A549 (cell line): Measurements from ENCODE around the gene NUP50. TPM values are rescaled to one million over a fixed set of nuclear protein-coding genes. Genes with fewer than 3 reads are reported as not detected.
"Not testable (repeated sequence)": the region's sequence is repeated elsewhere in the genome, so short reads cannot be mapped to it uniquely, and the experiment has no call there.

ENCODE experiments used
- ATAC-seq, 2 experiments: fragments of 200-7000 bp in 1 of 2; fragments of >200 bp in 1 of 2; cut with Nextera tagmentation in 1 of 2; cut with Tn5 transposase in 1 of 2; 3 replicates each; pipeline versions ENCODE4 v1.8.0 to v1.9.1; 2018 to 2020; ENCODE audit warnings: mild to moderate bottlenecking in 1 of 2, moderate library complexity in 1 of 2
- CTCF ChIA-PET: fragments of 300-600 bp; sonication (Branson Sonifier 250); formaldehyde crosslinking; extraction: SDS; loops from one replicate; lab custom pipeline; 2021; ENCODE audit warnings: antibody characterized with exemption, inconsistent platforms; lab: Yijun Ruan, JAX
- POLR2A ChIA-PET: fragments of 350-600 bp; formaldehyde crosslinking; extraction: SDS; loops from one replicate; lab custom pipeline; 2021; ENCODE audit warnings: antibody characterized with exemption, inconsistent platforms; lab: Yijun Ruan, JAX
- DNase-seq, 2 experiments: peaks; one replicate each; pipeline versions ENCODE4 v3.0.0 to v3.0.0-alpha.2; 2011 to 2016; ENCODE audit warnings: low read depth in 1 of 2, low spot score in 1 of 2
- FAIRE-seq: peaks from 2 replicates; lab custom pipeline; 2011; peaks lifted over from hg19 to GRCh38; lab: Jason Lieb, UNC
- H3K27ac ChIP-seq, 2 experiments: fragments of >200 bp; sonication (Bioruptor Twin); formaldehyde crosslinking; 3 replicates each; pipeline ENCODE4 v1.5.1; 2016 to 2017
- H3K4me1 ChIP-seq: fragments of >200 bp; sonication (Bioruptor Twin); formaldehyde crosslinking; 3 replicates; pipeline ENCODE4 v1.6.1; 2016
- H3K4me2 ChIP-seq: fragments of >200 bp; sonication (Bioruptor Twin); formaldehyde crosslinking; 3 replicates; pipeline ENCODE4 v1.6.1; 2016
- H3K4me3 ChIP-seq: fragments of >200 bp; sonication (Bioruptor Twin); formaldehyde crosslinking; 3 replicates; pipeline ENCODE4 v1.5.1; 2016
- H3K9me3 ChIP-seq: fragments of >200 bp; sonication (Bioruptor Twin); formaldehyde crosslinking; 3 replicates; pipeline ENCODE4 v1.6.1; 2016
- ATOH8 ChIP-seq: fragments of 250-450 bp; sonication (Bioruptor Pico); IDR thresholded peaks from 2 replicates; pipeline ENCODE4 v1.5.0; 2020; ENCODE audit warnings: low read depth, mild to moderate bottlenecking, moderate library complexity
- CBX8 ChIP-seq: fragments of 200-600 bp; sonication (generic); IDR thresholded peaks from 2 replicates; pipeline ENCODE4 v1.6.1; 2016
- EHF ChIP-seq: fragments of 250-450 bp; sonication (Bioruptor Pico); IDR thresholded peaks from 2 replicates; pipeline ENCODE4 v1.5.0; 2020; ENCODE audit warnings: mild to moderate bottlenecking
- EP300 ChIP-seq, 2 experiments: fragments of >200 bp; sonication (Bioruptor Twin); formaldehyde crosslinking; IDR thresholded peaks; 2 replicates in 1 of 2; 3 replicates in 1 of 2; pipeline ENCODE4 v1.6.1; 2016 to 2017
- FOSB ChIP-seq: fragments of 250-450 bp; sonication (Bioruptor Pico); IDR thresholded peaks from 2 replicates; pipeline ENCODE4 v1.5.0; 2020; ENCODE audit warnings: mild to moderate bottlenecking, moderate library complexity
- FOXS1 ChIP-seq: fragments of 250-450 bp; sonication (Bioruptor Pico); IDR thresholded peaks from 2 replicates; pipeline ENCODE4 v1.5.0; 2020; ENCODE audit warnings: mild to moderate bottlenecking, moderate library complexity
- GATA3 ChIP-seq: IDR thresholded peaks from 2 replicates; pipeline ENCODE4 v1.6.1; 2012; ENCODE audit warnings: borderline replicate concordance
- HEYL ChIP-seq: fragments of 250-450 bp; sonication (Bioruptor Pico); IDR thresholded peaks from 2 replicates; pipeline ENCODE4 v1.8.0; 2021; ENCODE audit warnings: mild to moderate bottlenecking, moderate library complexity
- HOXB5 ChIP-seq: fragments of 250-450 bp; sonication (Bioruptor Pico); IDR thresholded peaks from 2 replicates; pipeline ENCODE4 v1.5.0; 2020; ENCODE audit warnings: mild to moderate bottlenecking, moderate library complexity
- JUN ChIP-seq, 2 experiments: fragments of >200 bp; sonication (Bioruptor Twin); formaldehyde crosslinking; IDR thresholded peaks; 2 replicates in 1 of 2; 3 replicates in 1 of 2; pipeline ENCODE4 v1.6.1; 2016 to 2017
- MYC ChIP-seq: IDR thresholded peaks from 2 replicates; pipeline ENCODE4 v1.6.1; 2012; ENCODE audit warnings: mild to moderate bottlenecking, inconsistent platforms, low read length, improper control_type of control experiment, borderline replicate concordance
- POLR2A ChIP-seq: IDR thresholded peaks from 2 replicates; pipeline ENCODE4 v1.6.1; 2012; ENCODE audit warnings: mild to moderate bottlenecking, low read length
- RAD21 ChIP-seq, 2 experiments: fragments of >200 bp in 1 of 2; sonication (Bioruptor Twin) in 1 of 2; formaldehyde crosslinking in 1 of 2; IDR thresholded peaks in 1 of 2; conservative IDR thresholded peaks in 1 of 2; 2 replicates in 1 of 2; 3 replicates in 1 of 2; pipeline ENCODE4 v1.6.1; 2012 to 2018; ENCODE audit warnings: inconsistent platforms in 1 of 2
- RNF2 ChIP-seq: fragments of 200-600 bp; sonication (generic); IDR thresholded peaks from 2 replicates; pipeline ENCODE4 v1.6.1; 2016; ENCODE audit warnings: low read depth, mild to moderate bottlenecking, antibody characterized with exemption, moderate library complexity, borderline replicate concordance
- SMC3 ChIP-seq: fragments of >200 bp; sonication (Bioruptor Twin); formaldehyde crosslinking; IDR thresholded peaks from 3 replicates; pipeline ENCODE4 v1.6.1; 2018; ENCODE audit warnings: inconsistent platforms
- ZFP36 ChIP-seq: fragments of 450-650 bp; IDR thresholded peaks from 2 replicates; pipeline ENCODE4 v1.6.1; 2014; ENCODE audit warnings: borderline replicate concordance; ENCODE audit not compliant: partially characterized antibody
- WGBS: methylation state at CpG from one replicate; pipeline ENCODE4 v1.1.6; 2017; ENCODE audit errors: missing lambda C conversion rate; 5-methylcytosine and 5-hydroxymethylcytosine counted together
- polyA plus RNA-seq, 4 experiments: library from polyadenylated mRNA; depleted of rRNA in 3 of 4; stranded (reverse); fragments of >200 nt; fragmentation: RNase III in 1 of 4; extraction: RNeasy Plus Mini Kit Qiagen cat#74134 plus additional on column Dnase treatment in 1 of 4; gene quantifications; 2 replicates in 3 of 4; 3 replicates in 1 of 4; pipeline ENCODE4 v1.2.3, GENCODE V29; 2011 to 2017
- TF ChIP-seq, protein P1 (sequence below): fragments of 200-600 bp; sonication (generic); IDR thresholded peaks from 2 replicates; pipeline ENCODE4 v1.6.1; 2016; ENCODE audit warnings: antibody characterized with exemption, mild to moderate bottlenecking, moderate library complexity
- TF ChIP-seq, protein P2 (sequence below): fragments of >200 bp; sonication (Bioruptor Twin); formaldehyde crosslinking; IDR thresholded peaks from 3 replicates; pipeline ENCODE4 v1.5.1; 2016
- TF ChIP-seq, protein P3 (sequence below): IDR thresholded peaks from 2 replicates; pipeline ENCODE4 v1.6.1; 2012

NUP50 gene
- polyA plus RNA-seq, 2 of the 4 experiments (the other 2 are of a cell fraction): 16.7 to 25.3 TPM

DNA sequence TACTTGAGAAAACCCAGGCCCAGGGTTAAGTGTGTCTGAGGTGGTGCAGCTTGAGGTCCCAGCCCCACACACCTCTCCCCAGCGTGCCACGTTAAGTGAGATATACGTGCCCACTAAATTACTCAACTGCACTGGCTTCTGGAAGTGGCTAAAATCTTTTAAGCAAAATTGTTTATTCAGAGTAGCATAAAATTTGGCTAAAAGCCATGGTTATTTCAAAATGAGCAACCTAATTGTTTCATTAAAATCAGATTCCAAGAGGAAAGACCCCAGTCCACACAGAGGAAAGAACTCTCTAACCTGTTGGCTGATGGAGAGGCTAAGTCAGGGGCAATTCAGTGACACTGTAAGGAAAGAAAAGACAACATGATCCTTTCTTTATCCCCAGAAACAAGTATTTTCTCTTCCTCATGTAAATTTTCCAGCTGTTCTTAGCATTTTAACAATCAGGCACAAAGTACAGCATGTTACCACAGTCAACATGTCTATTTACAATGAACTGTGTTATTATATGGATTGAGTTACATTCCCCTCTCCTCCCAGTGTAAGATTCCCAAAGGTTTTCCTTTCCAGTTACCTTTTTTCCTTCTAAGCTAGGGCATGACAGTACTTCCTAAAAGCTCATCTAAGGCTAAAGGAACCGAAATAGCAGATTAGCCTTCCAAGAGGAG, 26.6 kb downstream of the NUP50 start (continued):
- TF ChIP-seq, protein P1, sequence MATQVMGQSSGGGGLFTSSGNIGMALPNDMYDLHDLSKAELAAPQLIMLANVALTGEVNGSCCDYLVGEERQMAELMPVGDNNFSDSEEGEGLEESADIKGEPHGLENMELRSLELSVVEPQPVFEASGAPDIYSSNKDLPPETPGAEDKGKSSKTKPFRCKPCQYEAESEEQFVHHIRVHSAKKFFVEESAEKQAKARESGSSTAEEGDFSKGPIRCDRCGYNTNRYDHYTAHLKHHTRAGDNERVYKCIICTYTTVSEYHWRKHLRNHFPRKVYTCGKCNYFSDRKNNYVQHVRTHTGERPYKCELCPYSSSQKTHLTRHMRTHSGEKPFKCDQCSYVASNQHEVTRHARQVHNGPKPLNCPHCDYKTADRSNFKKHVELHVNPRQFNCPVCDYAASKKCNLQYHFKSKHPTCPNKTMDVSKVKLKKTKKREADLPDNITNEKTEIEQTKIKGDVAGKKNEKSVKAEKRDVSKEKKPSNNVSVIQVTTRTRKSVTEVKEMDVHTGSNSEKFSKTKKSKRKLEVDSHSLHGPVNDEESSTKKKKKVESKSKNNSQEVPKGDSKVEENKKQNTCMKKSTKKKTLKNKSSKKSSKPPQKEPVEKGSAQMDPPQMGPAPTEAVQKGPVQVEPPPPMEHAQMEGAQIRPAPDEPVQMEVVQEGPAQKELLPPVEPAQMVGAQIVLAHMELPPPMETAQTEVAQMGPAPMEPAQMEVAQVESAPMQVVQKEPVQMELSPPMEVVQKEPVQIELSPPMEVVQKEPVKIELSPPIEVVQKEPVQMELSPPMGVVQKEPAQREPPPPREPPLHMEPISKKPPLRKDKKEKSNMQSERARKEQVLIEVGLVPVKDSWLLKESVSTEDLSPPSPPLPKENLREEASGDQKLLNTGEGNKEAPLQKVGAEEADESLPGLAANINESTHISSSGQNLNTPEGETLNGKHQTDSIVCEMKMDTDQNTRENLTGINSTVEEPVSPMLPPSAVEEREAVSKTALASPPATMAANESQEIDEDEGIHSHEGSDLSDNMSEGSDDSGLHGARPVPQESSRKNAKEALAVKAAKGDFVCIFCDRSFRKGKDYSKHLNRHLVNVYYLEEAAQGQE: no peak
- no peak for TF ChIP-seq FOXS1 (CRISPR knock-in tag)
- no peak for TF ChIP-seq GATA3

GRCh38 chr22:45191746-45192145, 28.0 kb downstream of the NUP50 start:
- ChIA-PET POLR2A (interaction anchor here (0.6 kb wide), 1 partner anchor 89 kb away, joined by 7 read pairs; no protein-coding TSS in a partner anchor), CTCF (interaction anchor here (1.1 to 3.2 kb wide), 3 partner anchors 17 to 91 kb away, joined by 3 to 17 read pairs (median 4); no protein-coding TSS in a partner anchor)
- DNase-seq, H3K9me3 ChIP-seq, ATAC-seq, H3K27ac ChIP-seq, H3K4me1 ChIP-seq, H3K4me3 ChIP-seq, FAIRE-seq, H3K4me2 ChIP-seq: not testable (repeated sequence)
- WGBS: 89% methylated on average over 9 of the region's 9 CpGs

DNA sequence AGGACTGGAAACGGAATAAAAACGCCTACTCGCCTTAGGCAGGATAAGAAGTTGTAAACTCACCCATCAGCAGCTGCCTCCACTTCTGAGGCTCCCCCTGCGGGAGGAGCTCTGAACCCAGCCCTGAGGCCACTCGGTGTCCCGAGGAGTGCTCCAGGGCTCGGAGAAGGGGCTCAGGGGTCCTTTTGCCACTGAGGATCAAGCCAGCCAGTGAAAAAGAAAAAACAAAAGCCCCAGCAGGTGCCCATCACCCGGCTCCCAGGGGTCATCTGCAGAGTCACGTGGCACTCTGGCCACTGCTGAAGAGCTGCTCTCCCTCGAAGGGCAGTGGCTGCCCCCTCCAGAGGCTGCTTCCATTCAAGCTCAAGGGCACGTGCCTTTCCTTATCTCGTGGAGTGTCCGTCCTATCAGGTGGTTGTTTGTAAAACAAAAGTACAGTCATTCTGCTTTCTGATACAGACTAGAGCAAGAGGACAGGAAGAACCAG, 29.0 kb downstream of the NUP50 start:
- WGBS: 74% methylated on average over 13 of the region's 13 CpGs
- ChIA-PET CTCF (interaction anchor here (0.8 to 3.2 kb wide), 4 partner anchors 16 to 71 kb away, joined by 3 to 17 read pairs (median 4); no protein-coding TSS in a partner anchor), POLR2A (no interaction called here)
- no peaks in the 10 kb centered on the region for H3K9me3 ChIP-seq
- FAIRE-seq: no peak
- no peak overlapping the region for H3K4me3 ChIP-seq
- no peaks in the 10 kb centered on the region for H3K4me1 ChIP-seq
- H3K27ac ChIP-seq: no peak overlapping the region
- no peak for DNase-seq
- 0 out of 3 replicates have a peak, but pooled peaks have one; percentile 14 for TF ChIP-seq SMC3
- TF ChIP-seq EHF (CRISPR knock-in tag): no peak
- no peak for TF ChIP-seq MYC
- TF ChIP-seq, protein P2, sequence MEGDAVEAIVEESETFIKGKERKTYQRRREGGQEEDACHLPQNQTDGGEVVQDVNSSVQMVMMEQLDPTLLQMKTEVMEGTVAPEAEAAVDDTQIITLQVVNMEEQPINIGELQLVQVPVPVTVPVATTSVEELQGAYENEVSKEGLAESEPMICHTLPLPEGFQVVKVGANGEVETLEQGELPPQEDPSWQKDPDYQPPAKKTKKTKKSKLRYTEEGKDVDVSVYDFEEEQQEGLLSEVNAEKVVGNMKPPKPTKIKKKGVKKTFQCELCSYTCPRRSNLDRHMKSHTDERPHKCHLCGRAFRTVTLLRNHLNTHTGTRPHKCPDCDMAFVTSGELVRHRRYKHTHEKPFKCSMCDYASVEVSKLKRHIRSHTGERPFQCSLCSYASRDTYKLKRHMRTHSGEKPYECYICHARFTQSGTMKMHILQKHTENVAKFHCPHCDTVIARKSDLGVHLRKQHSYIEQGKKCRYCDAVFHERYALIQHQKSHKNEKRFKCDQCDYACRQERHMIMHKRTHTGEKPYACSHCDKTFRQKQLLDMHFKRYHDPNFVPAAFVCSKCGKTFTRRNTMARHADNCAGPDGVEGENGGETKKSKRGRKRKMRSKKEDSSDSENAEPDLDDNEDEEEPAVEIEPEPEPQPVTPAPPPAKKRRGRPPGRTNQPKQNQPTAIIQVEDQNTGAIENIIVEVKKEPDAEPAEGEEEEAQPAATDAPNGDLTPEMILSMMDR: peak; percentile 15; the same call in 1 of the 3 replicates
- peak; percentile 21 to 34; a peak in 2 of 5 replicates for TF ChIP-seq RAD21 (conservative IDR thresholded peaks at IDR 0.05 in 1 of 2, IDR thresholded peaks at IDR 0.05 in 1 of 2)
- peak in 1 of 2 experiments; percentile 58; a peak in 3 of 6 replicates for ATAC-seq
- no peak overlapping the region for H3K4me2 ChIP-seq

GRCh38 chr22:45194686-45195085, 31.0 kb downstream of the NUP50 start:
- no peak for FAIRE-seq
- WGBS: 87% methylated on average over 17 of the region's 17 CpGs
- H3K4me1 ChIP-seq: no peaks in the 10 kb centered on the region
- no peaks in the 10 kb centered on the region for H3K9me3 ChIP-seq
- no peak for ATAC-seq
- H3K4me2 ChIP-seq: no peak overlapping the region
- ChIA-PET POLR2A (no interaction called here), CTCF (interaction anchor here (0.7 kb wide), 1 partner anchor 14 kb away, joined by 3 read pairs; no protein-coding TSS in a partner anchor)
- no peak for DNase-seq
- H3K27ac ChIP-seq: no peak overlapping the region
- no peak overlapping the region for H3K4me3 ChIP-seq
- no peak for TF ChIP-seq HEYL (CRISPR knock-in tag)
- TF ChIP-seq POLR2A: no peak
- no peak for TF ChIP-seq CBX8
- TF ChIP-seq HOXB5 (CRISPR knock-in tag): no peak
- TF ChIP-seq RNF2: no peak
- no peak for TF ChIP-seq FOSB (CRISPR knock-in tag)
- no peak for TF ChIP-seq JUN (IDR thresholded peaks at IDR 0.05)
- TF ChIP-seq EP300 (IDR thresholded peaks at IDR 0.05): no peak
- TF ChIP-seq ZFP36: no peak
- TF ChIP-seq, protein P3, sequence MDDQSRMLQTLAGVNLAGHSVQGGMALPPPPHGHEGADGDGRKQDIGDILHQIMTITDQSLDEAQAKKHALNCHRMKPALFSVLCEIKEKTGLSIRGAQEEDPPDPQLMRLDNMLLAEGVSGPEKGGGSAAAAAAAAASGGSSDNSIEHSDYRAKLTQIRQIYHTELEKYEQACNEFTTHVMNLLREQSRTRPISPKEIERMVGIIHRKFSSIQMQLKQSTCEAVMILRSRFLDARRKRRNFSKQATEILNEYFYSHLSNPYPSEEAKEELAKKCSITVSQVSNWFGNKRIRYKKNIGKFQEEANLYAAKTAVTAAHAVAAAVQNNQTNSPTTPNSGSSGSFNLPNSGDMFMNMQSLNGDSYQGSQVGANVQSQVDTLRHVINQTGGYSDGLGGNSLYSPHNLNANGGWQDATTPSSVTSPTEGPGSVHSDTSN: no peak
- TF ChIP-seq ATOH8 (CRISPR knock-in tag): no peak
- TF ChIP-seq, protein P1: no peak
